NCI-H2029 treated with DMSO at 0.1 percent for 48 hours (cell line): ENCODE data around the gene PTPN18.

Source experiments
- DNase-seq: peaks from one replicate; lab custom pipeline; 2025; lab: John Stamatoyannopoulos, UW

The PTPN18 gene

DNA sequence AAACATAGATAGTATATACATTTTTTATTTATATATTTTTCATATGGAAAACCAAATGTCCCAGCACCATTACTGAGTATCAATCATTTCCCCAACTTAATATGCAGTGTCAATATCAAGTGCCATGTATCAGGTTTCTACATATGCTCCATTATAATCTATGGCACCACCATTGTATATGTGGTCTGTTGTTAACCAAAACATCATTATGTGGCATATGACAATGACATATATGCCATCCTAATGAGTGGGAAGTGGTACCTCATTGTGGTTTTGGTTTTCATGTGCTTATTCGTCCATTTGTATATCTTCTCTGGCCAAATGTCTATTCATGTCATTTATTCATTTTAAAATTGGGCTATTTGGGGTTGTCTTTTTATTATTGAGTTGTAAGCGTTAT lies 9.2 kb downstream of the PTPN18 start:
- DNase-seq: no peak

DNA sequence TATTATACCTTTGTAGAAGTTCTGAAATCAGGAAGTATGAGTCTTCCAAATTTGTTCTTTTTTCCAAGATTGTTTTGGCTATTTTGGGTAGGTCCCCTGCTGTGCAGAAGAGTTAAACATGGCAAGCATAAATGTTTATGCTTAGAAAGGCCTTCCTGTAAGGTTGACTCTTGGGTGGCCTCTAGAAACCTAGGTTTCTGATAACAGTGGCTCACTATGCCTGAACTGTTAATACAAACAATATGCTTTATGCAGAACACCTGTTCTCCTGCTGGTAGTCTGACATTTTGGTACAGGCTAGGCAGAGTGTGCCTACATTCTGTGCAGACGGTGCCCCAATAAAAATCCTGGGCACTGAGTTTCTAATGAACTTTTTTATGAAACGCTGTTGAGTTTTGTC lies 10.1 kb downstream of the PTPN18 start:
- DNase-seq: no peak

DNA sequence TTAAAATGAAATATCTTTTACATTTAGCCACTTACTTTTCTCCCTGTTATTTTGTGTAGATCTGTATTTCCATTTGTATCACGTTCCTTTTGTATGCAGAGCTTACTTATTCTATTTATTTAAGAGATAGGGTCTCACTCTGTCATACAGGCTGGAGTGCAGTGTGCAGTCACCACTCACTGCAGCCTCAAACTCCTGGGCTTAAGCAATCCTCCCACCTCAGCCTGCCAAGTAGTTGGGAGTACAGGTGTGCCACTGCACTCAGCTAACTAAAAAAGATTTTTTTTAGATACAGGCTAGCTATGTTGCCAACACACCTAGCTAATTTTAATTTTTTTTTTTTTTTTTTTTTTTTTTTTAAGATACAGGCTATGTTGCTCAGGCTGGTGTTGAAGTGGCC lies 10.9 kb downstream of the PTPN18 start:
- DNase-seq: no peak

DNA sequence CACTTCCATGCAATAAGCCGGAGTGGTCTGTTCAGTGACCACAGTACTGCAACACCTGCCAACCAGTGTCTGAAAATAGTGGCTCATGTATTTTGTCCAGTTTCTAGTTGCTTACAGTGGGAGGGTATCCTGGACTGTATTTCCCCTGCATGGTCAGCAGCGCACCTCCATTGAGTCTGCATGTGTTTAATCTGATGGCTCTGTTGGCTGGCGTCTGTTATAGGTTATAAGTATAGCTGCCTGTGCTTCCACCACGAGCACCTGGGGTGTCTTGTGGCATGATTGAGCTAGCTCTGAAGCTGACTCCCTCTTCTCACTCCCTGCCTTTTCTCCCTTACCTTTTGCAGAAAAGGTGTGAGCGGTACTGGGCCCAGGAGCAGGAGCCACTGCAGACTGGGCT lies 12.9 kb downstream of the PTPN18 start:
- DNase-seq: no peak

- no peak for DNase-seq
Measured at GRCh38 chr2:130369311-130369964, 13.6 kb downstream of the PTPN18 start.

GRCh38 chr2:130369965-130370341 lies 14.1 kb downstream of the PTPN18 start:
- no peak for DNase-seq

- DNase-seq: no peak
Measured at GRCh38 chr2:130370490-130370889, 14.6 kb downstream of the PTPN18 start.

DNA sequence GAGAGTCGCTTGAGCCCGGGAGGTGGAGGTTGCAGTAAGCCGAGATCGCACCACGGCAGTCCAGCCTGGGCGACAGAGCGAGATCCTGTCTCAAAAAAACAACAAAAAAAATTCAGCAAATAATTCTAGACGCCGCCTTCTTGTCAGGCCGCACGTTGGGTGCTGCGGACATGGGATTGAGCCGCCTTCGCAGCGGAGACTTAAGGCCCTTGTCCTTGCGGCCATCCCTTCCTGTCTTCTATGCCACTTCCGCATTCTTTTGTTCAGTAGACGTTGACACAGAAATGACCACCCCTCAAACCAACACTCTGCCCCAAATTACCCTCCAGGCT lies 15.8 kb downstream of the PTPN18 start:
- DNase-seq: peak; percentile 37

DNA sequence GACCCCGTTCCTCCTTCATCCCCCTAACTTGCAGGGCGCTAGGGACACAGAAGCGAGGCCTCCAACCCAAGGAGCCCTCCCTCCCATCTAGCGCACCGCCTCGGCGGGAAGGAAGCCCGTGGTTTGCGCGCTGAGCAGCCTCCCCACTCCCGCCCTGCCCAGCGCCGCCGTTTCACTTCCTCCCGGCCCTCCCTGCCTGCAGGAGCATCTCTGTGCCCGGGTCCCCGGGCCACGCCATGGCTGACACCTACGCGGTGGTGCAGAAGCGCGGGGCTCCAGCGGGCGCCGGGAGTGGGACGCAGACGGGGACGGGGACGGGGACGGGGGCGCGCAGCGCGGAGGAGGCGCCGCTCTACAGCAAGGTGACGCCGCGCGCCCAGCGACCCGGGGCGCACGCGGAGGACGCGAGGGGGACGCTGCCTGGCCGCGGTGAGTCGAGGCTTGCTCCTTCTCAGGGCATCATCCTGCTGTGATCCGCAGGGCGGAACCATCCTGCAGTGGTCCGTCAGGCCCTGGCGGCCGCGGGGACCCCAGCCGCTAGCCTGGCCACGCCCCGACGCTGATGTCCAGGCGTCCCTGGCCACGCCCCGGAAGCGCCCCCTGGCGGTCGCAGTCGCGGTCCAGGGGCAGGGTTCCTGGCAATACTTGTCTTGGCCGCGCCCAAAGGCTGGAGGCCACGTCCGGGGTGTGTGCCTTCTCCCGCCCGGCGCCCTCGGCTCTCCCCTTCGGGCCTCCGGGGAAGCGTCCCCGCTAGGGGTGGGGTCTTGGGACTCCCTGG lies 16.4 kb downstream of the PTPN18 start:
- no peak for DNase-seq

DNA sequence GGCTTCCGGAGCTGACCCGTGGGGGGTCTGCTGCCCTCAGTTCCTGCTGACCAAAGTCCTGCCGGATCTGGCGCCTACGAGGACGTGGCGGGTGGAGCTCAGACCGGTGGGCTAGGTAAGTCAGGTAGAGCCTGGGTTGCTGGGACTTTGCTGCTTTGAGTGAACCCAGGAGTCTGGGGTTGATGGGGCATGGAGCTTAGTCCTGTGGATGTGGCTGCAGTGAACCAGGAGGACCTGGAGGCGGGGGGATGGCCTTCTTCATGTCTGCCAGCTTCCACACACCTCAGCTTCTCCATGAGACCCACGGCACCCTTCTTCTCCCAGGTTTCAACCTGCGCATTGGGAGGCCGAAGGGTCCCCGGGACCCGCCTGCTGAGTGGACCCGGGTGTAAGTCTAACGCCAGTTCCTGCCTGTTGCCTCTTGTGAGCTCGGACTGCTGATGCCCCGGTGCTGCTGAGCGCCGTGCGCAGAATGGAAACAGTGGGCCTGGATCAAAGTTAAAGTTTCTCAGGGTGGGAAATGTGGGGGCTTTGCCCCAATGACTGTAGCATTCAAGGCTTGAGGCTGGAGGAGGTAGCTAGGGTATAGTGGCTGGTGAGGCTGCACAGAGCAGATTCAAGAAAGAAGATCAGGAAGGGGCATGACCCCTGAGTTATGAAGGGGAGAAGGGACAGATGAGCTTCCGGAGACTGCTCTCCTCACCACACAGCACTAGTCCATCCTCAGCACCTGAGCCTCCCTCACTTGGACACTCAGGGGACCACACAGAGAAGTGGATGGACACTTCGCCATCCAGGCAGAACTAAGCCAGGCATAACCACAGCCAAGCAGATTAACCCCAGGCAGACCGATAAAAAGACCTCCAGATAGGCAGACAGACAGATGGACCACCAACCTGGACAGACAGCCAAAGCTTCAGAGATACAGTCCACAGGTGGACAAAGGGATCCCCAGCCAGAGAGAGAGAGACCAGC lies 17.3 kb downstream of the PTPN18 start:
- DNase-seq: no peak

DNA sequence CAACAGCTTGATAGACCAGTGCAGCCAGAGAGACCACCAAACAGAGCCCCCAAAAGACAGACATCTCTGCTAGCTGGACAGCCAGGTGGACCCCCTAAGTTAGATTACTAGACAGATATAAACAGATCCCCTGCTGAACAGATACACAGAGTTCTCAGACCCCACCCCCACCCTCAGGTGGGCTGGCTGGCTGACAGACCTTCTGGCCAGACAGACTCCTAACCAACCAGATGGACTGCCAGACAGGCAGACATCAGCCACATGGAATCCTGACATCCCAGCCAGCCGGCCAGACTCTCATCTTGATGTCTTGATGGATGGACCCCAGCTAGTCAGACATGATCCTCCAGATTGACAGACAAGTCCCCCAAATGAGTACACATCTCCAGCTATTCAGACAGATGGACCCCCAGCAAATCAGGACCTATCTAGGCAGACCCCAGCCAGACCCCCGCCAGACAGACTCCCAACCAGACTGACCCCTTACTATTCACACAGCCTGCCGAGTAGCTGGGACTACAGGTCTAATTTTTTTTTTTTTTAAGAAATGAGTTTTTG lies 18.0 kb downstream of the PTPN18 start:
- no peak for DNase-seq

DNA sequence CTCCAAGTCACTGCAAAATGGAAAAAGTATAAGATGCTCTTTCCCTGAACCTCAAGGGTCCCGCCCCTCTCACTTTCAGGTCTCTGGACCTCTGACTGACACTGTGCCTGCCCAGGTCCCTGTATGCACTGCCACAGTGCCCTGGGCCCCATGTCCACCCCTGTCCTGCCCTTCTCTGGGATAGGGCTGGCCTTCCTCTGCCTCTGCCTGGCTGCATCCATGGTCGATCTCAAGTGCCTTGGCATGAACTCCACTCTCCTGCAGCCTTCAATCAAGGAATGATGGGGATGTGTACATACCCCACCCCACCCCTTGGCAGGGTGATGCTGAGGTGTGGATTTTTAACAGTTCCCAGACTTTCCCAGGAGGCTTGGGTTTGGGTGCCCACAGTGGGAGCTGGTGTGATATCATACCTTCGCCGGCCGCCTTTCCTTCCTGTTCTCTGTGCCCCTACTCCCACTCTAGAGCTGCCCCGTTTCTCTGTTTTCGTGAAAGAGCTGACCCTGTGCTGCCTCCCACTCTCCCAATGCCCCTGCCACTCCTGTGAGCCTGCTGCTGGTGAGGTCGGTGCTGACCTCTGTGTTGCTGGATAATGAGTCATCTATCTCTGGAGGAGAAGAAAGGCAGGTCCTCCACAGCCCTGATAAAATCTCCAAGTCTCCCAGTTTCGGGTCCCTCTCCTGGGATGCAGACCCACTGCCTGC lies 18.9 kb downstream of the PTPN18 start:
- DNase-seq: no peak

DNA sequence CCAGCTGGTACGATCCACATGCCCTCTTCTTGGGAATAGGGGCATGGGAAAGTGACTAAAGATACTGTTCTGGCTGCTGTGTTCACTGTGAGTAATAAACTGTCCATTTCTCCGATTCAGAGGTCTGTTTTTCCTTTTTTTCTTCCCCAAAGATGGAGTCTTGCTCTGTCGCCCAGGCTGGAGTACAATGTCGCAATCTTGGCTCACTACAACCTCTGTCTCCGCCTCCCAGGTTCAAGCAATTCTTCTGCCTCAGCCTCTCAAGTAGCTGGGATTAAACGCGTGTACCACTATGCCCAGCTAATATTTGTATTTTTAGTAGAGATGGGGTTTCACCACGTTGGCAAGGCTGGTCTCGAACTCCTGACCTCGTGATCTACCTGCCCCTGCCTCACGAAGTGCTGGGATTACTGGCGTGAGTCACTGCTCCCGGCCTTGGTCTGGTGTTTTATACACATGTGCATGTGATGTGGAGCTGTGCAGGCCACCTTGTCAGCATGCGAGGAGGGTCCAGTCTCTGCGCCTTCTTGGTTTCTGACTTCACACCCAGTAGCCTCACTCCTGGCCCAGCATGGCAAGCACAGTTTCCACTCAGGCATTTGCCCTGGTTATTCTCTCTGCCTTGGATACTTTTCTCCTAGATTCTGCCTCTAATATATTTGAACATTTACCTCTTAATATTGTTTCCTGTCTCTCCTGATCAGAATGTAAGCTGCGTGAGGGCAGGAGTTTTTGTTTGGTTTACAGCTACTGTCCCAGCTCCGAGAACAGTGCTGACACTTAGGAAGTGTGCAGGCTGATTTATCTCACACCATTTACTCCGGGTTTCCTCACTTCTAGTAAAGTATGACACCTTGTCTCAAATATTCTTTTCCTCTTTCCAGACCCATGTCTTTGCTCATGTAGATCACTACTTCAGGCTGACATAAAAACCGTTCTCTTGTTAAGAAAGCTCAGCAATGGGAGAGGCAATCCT lies 19.7 kb downstream of the PTPN18 start:
- DNase-seq: no peak

DNA sequence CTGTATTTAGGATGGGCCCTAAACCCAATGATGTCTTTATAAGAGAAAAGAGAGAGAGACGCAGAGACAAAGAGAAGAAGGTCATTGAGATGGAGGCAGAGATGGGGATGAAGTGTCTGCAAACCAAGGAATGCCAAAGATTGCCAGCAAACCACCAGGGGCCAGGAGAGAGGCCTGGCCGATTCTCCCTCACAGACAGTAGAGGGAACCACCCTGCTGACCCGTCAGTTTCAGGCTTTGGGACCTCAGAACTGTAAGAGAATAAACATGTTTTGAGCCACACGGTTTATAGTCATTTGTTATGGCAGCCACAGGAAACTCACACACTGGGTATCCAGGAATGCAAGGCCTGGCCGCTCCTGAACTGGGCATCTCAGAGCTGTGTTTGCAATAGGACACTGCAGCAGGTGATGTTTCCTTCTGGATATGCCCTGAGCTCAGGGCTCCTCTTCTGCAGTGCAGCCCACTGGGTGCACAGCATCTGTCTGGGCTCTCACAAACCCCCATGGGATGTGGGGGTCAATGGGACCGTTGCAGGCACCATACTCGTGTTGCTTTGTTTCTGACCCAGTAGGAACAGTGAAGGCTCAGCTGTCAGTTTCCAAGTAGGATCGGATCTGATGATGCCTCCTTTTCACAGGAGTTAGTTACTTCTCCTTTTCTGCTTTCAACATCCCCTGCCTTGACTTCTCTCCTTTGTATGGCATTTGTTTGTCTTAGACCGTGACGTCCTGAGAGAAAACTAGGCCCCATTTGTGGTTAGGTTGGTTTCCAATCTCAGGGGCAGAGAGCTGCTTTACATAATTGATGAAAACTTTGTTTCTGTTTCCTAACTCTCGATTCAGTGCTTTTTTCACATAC lies 20.8 kb downstream of the PTPN18 start:
- DNase-seq: no peak

DNA sequence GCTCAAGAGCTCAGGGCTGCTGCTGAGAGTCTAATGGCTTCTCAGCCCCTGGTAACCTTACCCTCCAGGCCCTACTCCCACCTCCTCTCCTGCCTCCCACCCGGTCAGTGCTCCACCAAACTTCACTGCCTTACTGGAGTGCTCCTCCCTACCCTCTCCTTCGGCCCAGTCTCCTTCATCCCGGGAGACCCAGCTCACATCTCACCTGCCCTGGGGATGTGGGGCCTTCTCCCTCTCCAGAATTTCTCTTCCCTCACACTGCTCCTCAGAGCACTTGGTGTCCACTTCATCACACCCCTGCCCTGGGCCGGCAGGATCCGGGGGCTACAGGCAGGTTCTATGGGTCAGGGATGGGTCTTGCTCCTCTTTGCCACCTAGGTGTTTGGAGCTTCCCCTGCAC lies 21.6 kb downstream of the PTPN18 start:
- DNase-seq: no peak

- no peak for DNase-seq
Measured at GRCh38 chr2:130378206-130378897, 22.5 kb downstream of the PTPN18 start.

GRCh38 chr2:130378898-130379214 lies 23.0 kb downstream of the PTPN18 start:
- DNase-seq: no peak

DNA sequence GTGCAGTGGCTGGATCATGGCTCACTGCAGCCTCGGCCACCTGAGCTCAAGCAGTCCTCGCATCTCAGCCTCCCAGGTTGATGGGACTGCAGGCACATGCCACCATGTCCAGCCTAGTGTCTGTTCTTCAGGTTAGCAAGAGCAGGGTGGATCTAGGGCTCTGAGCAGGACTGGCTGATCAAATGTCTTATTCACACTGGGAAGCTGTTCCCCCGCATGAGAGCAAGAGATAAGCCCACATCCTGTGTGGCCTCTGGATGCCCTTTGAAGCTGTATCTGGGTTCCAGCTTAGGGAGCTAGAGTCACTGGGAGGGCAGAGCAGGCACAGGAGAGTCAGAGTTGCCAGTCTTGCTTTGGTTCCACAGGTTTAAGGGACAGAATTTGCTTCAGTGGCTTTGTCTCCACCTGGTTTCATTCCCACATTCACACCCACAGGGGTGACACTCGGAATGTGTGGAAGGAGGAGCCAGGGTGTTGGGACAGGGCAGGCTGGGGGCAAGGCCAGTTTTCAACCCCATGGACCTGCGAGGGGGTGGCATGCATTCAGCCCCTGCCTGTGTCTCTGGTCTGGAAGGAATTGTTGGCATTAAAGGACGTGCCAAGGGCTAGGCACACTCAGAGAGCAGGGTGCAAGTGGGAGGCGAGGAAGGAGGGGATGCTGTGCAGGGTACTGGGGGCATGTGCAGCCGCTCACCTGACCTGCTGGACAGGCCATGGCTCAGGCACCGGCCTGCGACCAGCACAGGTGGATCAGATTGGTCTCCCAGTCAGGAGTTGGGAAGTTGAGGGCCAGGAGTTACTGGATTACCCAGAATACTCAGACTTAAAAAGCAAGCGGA lies 24.5 kb downstream of the PTPN18 start:
- DNase-seq: no peak
